ENCODE measurements around the gene FAM170B.

GRCh38 chr10:49109669-49110340 lies 24.0 kb downstream of the FAM170B start:
- TF ChIP-seq CTCF (IDR thresholded peaks at IDR 0.05) (no peak), POLR2A (IDR thresholded peaks at IDR 0.05) (no peak)
